ENCODE measurements around the gene RECK.

The RECK gene

DNA sequence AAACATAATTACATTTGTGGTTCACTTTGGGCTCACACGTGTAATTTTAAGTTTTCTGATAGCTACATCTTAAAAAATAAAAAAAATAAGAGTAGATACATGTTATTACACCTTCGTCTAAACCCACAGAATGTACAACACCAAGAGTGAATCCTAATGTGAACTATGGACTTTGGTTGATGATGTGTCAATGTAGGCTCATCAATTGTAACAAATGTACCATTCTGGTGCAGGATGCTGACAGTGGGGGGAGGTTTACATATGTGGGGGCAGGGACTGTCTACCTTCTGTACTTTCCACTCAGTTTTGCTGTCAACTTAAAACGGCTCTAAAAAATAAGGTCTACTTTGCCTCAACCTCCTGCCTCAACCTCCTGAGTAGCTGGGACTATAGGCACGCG, 2.5 kb upstream of the RECK start:
- in situ Hi-C loops (cut with HindIII; ENCODE audit: low sequenced_read_pairs), result no loop called here
- no peak overlapping the region for H3K4me3 ChIP-seq (ENCODE audit: low read depth, low read length)
- TF ChIP-seq, protein P1, sequence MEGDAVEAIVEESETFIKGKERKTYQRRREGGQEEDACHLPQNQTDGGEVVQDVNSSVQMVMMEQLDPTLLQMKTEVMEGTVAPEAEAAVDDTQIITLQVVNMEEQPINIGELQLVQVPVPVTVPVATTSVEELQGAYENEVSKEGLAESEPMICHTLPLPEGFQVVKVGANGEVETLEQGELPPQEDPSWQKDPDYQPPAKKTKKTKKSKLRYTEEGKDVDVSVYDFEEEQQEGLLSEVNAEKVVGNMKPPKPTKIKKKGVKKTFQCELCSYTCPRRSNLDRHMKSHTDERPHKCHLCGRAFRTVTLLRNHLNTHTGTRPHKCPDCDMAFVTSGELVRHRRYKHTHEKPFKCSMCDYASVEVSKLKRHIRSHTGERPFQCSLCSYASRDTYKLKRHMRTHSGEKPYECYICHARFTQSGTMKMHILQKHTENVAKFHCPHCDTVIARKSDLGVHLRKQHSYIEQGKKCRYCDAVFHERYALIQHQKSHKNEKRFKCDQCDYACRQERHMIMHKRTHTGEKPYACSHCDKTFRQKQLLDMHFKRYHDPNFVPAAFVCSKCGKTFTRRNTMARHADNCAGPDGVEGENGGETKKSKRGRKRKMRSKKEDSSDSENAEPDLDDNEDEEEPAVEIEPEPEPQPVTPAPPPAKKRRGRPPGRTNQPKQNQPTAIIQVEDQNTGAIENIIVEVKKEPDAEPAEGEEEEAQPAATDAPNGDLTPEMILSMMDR (IDR thresholded peaks at IDR 0.05; ENCODE audit: low read depth, low read length), result no peak

DNA sequence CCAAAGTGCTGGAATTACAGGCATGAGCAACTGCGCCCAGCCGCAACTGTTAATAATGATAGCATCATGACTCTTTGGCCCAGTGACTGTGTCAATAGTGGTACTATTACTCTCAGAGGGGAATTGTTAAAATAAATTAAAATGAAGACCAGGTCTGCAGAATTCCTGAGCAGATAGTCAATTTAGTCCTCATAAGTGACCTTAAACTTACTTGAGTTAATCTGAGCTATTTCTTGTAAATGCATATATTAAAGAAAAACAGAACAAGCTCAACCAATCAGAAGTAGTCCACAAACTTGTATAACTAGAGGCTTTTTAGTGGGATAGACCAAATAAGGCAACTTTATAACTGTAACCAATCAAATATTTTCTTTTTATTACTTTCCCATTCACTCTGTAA, 1.7 kb upstream of the RECK start:
- H3K4me3 ChIP-seq (ENCODE audit: low read depth, low read length), result no peak overlapping the region
- TF ChIP-seq, protein P1 (IDR thresholded peaks at IDR 0.05; ENCODE audit: low read depth, low read length), result no peak
- DNase-seq (ENCODE audit: low read depth, low spot score), result no peak
- in situ Hi-C loops (cut with HindIII; ENCODE audit: low sequenced_read_pairs), result no loop called here

More for the DNA sequence above, 2.5 kb upstream of the RECK start:
- DNase-seq (ENCODE audit: low read depth, low spot score), result no peak

DNA sequence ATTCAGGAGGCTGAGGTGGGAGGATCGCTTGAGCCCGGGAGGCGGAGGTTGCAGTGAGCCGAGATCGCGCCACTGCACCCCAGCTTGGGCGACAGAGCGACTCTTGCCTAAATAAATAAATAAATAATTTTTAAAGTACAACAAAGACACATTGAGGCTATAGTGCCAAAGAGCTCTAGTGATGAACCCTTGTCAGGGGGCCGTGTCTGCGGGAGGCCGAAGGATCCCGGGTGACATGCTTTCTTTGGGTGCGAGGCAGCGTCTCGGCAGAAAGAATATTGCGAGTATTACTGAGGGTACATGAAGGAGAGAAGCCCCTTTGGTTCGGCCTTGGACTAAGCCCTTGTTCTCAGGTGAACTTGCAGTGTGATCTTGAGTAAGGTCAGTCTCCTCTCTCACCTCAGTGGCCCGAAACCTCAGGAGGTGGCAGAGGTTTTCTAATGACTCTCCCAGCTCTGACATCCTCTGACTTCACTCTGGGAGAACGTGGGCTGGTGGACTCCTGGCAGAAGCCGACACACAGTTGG, 397 bp upstream of the RECK start:
- TF ChIP-seq, protein P1 (IDR thresholded peaks at IDR 0.05; ENCODE audit: low read depth, low read length), result no peak
- no peak for DNase-seq (ENCODE audit: low read depth, low spot score)
- peak overlapping the region; percentile 80 for H3K4me3 ChIP-seq (ENCODE audit: low read depth, low read length)

DNA sequence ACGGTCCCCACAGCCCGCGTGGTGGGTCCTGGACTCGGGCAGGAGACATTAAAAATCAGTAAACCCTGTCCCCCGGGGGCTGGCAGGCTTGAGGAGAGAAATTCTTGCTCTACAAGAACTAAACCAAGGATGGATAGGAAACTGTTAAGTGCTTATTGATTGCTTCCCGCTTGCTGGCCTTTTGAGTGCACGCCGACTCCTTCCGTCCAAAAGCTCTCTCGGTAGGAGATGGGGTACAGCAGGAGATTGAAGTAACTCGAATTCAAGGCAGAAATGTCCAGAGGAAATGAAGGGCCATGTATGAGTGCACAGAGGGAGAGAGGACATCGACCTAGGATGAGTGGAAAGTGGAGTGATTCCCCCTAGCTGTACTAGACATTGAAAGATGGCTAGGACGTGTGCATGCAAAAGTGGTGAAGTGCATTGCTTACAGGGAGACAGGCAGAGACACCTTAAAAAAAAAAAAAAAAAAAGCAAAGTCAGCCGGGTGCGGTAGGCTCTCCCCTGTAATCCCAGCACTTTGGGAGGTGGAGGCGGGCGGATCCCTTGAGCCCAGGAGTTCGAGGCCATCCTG, 923 bp downstream of the RECK start:
- in situ Hi-C loops (cut with HindIII; ENCODE audit: low sequenced_read_pairs), result no loop called here
- DNase-seq (ENCODE audit: low read depth, low spot score), result no peak
- TF ChIP-seq, protein P1 (IDR thresholded peaks at IDR 0.05; ENCODE audit: low read depth, low read length), result no peak

More for the DNA sequence above, 397 bp upstream of the RECK start:
- in situ Hi-C loops (cut with HindIII; ENCODE audit: low sequenced_read_pairs), result no loop called here

DNA sequence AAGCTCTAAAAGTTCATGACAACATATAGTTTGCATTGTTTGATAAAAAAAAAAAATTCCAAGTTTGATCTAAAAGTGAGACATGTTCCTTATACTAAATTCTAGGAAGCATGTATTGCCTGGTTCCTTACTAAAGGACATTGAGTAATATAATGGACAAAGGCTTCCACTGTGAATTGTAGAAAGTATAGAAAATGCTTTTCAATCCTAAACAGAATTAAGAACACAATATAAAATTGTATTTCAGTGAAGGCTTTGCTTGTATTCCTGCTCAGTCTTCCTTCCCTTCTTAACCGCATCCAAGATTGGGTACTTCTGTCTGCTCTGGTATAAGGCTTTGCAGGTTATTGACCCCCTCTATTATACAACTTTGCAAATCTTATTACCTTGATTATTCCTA, 2.4 kb downstream of the RECK start:
- no peak for DNase-seq (ENCODE audit: low read depth, low spot score)
- in situ Hi-C loops (cut with HindIII; ENCODE audit: low sequenced_read_pairs), result no loop called here
- no peak overlapping the region for H3K4me3 ChIP-seq (ENCODE audit: low read depth, low read length)
- TF ChIP-seq, protein P1 (IDR thresholded peaks at IDR 0.05; ENCODE audit: low read depth, low read length), result no peak

More for the DNA sequence above, 923 bp downstream of the RECK start:
- peak overlapping the region; percentile 80 for H3K4me3 ChIP-seq (ENCODE audit: low read depth, low read length)

DNA sequence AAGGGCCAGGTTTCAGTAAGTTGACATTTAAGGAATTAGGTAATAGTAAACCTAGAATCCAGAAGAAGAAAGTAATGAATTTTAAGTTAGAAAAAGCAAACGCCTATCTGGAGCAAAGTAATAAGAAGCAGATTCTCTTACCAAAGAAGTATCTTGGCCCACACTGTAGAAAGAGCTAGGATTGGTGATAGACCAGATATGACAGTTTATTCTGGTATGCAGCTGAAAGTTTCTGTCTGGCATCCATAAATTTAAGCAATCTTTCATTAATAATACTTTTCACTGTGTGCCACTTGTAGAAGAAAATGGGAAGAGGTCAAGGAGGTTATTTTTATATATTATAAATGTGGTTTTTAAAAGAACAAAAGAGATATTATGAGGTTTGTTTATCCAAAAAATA, 3.0 kb downstream of the RECK start:
- TF ChIP-seq, protein P1 (IDR thresholded peaks at IDR 0.05; ENCODE audit: low read depth, low read length), result no peak
- peak; percentile 19 for DNase-seq (ENCODE audit: low read depth, low spot score)
- H3K4me3 ChIP-seq (ENCODE audit: low read depth, low read length), result no peak overlapping the region
- in situ Hi-C loops (cut with HindIII; ENCODE audit: low sequenced_read_pairs), result no loop called here

All from astrocyte of the spinal cord (primary cell).